Measurements from ENCODE around the gene PKNOX2.

- TF ChIP-seq CTCF (IDR thresholded peaks at IDR 0.05; ENCODE audit: low read length): no peak
- no peak for TF ChIP-seq EZH2 (optimal IDR thresholded peaks at IDR 0.05; ENCODE audit: low read depth, low read length)
- TF ChIP-seq EZH2phosphoT487 (IDR thresholded peaks at IDR 0.05; ENCODE audit: low read length): no peak
Observed at GRCh38 chr11:125233736-125234275, 69.3 kb downstream of the PKNOX2 start.
